ENCODE measurements around the gene NAT9.

Gene NAT9

GRCh38 chr17:74748529-74749278 is 27.4 kb downstream of the NAT9 start, which contains the start of gene NHERF1:
TSS of gene NHERF1 (plus strand) at chr17:74748628. CDS start at chr17:74748847, 219 bp downstream.
- TF ChIP-seq ZFX (IDR thresholded peaks at IDR 0.05) (peak; percentile 60; the same call in 1 of the 2 replicates), CTCF (conservative IDR thresholded peaks at IDR 0.05) (no peak; the same call in 1 of the 2 replicates)
- peak within 1 kb of the TSS; percentile 98 for H3K27ac ChIP-seq

DNA sequence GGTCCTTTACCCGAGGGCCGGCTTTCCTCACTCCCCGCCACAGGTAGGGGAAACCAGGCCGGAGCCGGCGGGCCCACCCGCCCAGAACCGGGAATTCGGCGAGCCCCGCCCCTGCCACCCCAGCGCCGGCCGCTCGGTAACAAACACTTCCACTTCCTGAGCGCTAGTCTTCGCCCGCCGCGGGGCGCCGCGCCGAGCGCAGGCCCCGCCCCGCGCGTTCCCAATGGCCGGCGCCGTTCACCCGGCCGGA is 27.9 kb downstream of the NAT9 start:
- H3K27ac ChIP-seq: peak overlapping the region; percentile 98
- TF ChIP-seq ZFX (IDR thresholded peaks at IDR 0.05): no peak
- TF ChIP-seq CTCF (conservative IDR thresholded peaks at IDR 0.05): no peak; the same call in 1 of the 2 replicates

- TF ChIP-seq CTCF (conservative IDR thresholded peaks at IDR 0.05): no peak
- no peak overlapping the region for H3K27ac ChIP-seq
Observed at GRCh38 chr17:74746922-74747321, 29.2 kb downstream of the NAT9 start.

- no peak overlapping the region for H3K27ac ChIP-seq
- no peak for TF ChIP-seq ZFX (IDR thresholded peaks at IDR 0.05)
- TF ChIP-seq CTCF (conservative IDR thresholded peaks at IDR 0.05): no peak
Observed at GRCh38 chr17:74746376-74746775, 29.8 kb downstream of the NAT9 start.

- peak overlapping the region; percentile 51; the same call in 1 of the 2 replicates for H3K27ac ChIP-seq
- no peak for TF ChIP-seq ZFX (IDR thresholded peaks at IDR 0.05)
- TF ChIP-seq CTCF (conservative IDR thresholded peaks at IDR 0.05): no peak
Observed at GRCh38 chr17:74745548-74746177, 30.5 kb downstream of the NAT9 start.

DNA sequence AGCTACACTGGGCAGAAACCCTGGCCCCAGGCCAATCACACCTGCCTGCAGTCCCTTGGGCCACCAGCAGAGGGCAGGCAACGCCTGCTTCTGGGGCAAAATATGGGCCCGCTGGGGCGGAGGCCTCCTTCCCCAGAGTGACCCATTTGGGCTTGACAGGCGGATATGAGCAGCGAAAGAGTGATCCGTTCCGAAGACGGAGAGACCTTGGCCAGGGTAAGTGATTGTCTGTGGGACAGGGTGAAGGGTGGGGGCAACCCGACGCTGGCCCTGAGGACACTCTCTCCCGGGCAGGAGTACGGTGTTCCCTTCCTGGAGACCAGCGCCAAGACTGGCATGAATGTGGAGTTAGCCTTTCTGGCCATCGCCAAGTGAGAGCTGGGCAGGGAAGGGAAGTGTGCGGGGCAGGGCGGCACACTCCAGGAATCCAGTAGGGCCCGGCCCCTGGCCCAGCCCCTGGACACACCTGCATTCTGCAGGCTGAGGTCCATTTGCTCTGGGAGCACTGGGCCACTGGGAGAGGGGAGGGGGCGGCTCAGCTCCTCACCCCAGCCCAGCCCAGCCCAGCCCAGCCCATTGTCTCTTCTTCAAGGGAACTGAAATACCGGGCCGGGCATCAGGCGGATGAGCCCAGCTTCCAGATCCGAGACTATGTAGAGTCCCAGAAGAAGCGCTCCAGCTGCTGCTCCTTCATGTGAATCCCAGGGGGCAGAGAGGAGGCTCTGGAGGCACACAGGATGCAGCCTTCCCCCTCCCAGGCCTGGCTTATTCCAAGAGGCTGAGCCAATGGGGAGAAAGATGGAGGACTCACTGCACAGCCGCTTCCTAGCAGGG is 31.2 kb downstream of the NAT9 start:
- TF ChIP-seq CTCF (conservative IDR thresholded peaks at IDR 0.05): peak; percentile 99
- no peak for TF ChIP-seq ZFX (IDR thresholded peaks at IDR 0.05)
- peak overlapping the region; percentile 51 for H3K27ac ChIP-seq

- no peak for TF ChIP-seq ZFX (IDR thresholded peaks at IDR 0.05)
- TF ChIP-seq CTCF (conservative IDR thresholded peaks at IDR 0.05): no peak
- H3K27ac ChIP-seq: peak overlapping the region; percentile 51
Observed at GRCh38 chr17:74744349-74744713, 31.8 kb downstream of the NAT9 start.
